ENCODE results near the gene OR2J1.
"Not testable (repeated sequence)": the region's sequence is repeated elsewhere in the genome, so short reads cannot be mapped to it uniquely, and the experiment has no call there.

Gene OR2J1

GRCh38 chr6:29099190-29099589 lies at the start of gene OR2J1:
Gene OR2J1 (plus strand): TSS chr6:29099490. CDS start chr6:29100943, 1,453 bp downstream.
- no peak for DNase-seq (ENCODE audit: low read depth)

- no peak for DNase-seq (ENCODE audit: low read depth)
Observed at GRCh38 chr6:29051680-29052079, 47.6 kb upstream of the OR2J1 start.

GRCh38 chr6:29071831-29072723 lies 27.2 kb upstream of the OR2J1 start:
- DNase-seq (ENCODE audit: low read depth), result no peak

GRCh38 chr6:29079203-29079602 lies 20.1 kb upstream of the OR2J1 start:
- no peak for DNase-seq (ENCODE audit: low read depth)

- no peak for DNase-seq (ENCODE audit: low read depth)
Observed at GRCh38 chr6:29081312-29081711, 18.0 kb upstream of the OR2J1 start.

- DNase-seq (ENCODE audit: low read depth), result no peak
Observed at GRCh38 chr6:29082457-29082856, 16.8 kb upstream of the OR2J1 start.

GRCh38 chr6:29087213-29087612 lies 12.1 kb upstream of the OR2J1 start, which contains the start of gene OR2B3:
Gene OR2B3 (minus strand): TSS chr6:29087313. CDS start chr6:29087248, 65 bp downstream.
- DNase-seq (ENCODE audit: low read depth), result no peak

GRCh38 chr6:29092957-29093356 lies 6.3 kb upstream of the OR2J1 start:
- no peak for DNase-seq (ENCODE audit: low read depth)

- DNase-seq (ENCODE audit: low read depth), result no peak
Observed at GRCh38 chr6:29097803-29098202, 1.5 kb upstream of the OR2J1 start.

GRCh38 chr6:29107758-29108157 lies 8.5 kb downstream of the OR2J1 start, which contains the start of gene OR2J3:
Gene OR2J3 (plus strand): TSS chr6:29108058. CDS start chr6:29111891, 3,833 bp downstream.
- no peak for DNase-seq (ENCODE audit: low read depth)

GRCh38 chr6:29112135-29112534 lies 12.8 kb downstream of the OR2J1 start:
- no peak for DNase-seq (ENCODE audit: low read depth)

GRCh38 chr6:29114964-29115363 lies 15.7 kb downstream of the OR2J1 start:
- DNase-seq (ENCODE audit: low read depth), result not testable (repeated sequence)

- no peak for DNase-seq (ENCODE audit: low read depth)
Observed at GRCh38 chr6:29129326-29130012, 30.2 kb downstream of the OR2J1 start.

- no peak for DNase-seq (ENCODE audit: low read depth)
Observed at GRCh38 chr6:29130644-29131043, 31.4 kb downstream of the OR2J1 start.

GRCh38 chr6:29131691-29132090 lies 32.4 kb downstream of the OR2J1 start:
- DNase-seq (ENCODE audit: low read depth), result no peak

- DNase-seq (ENCODE audit: low read depth), result no peak
Observed at GRCh38 chr6:29137724-29138123, 38.4 kb downstream of the OR2J1 start.

GRCh38 chr6:29141606-29142005 lies 42.3 kb downstream of the OR2J1 start:
- DNase-seq (ENCODE audit: low read depth), result no peak

- no peak for DNase-seq (ENCODE audit: low read depth)
Observed at GRCh38 chr6:29142309-29142708, 43.0 kb downstream of the OR2J1 start.

- DNase-seq (ENCODE audit: low read depth), result no peak
Observed at GRCh38 chr6:29146179-29146578, 46.9 kb downstream of the OR2J1 start.

GRCh38 chr6:29147074-29147473 lies 47.8 kb downstream of the OR2J1 start:
- no peak for DNase-seq (ENCODE audit: low read depth)

GRCh38 chr6:29149444-29149843 lies 50.2 kb downstream of the OR2J1 start:
- not testable (repeated sequence) for DNase-seq (ENCODE audit: low read depth)
